LNCaP clone FGC (cell line): ENCODE measurements around the gene MAN2B1.
"Not testable (repeated sequence)": the region's sequence is repeated elsewhere in the genome, so short reads cannot be mapped to it uniquely, and the experiment has no call there.

Source experiments
- DNase-seq: peaks from one replicate; pipeline ENCODE4 v3.0.0-alpha.2; 2011; ENCODE audit warnings: low read depth
- H3K4me3 ChIP-seq: 2 replicates; pipeline ENCODE4 v1.5.1; 2011; ENCODE audit warnings: mild to moderate bottlenecking, low read depth, low read length, control low read depth
- TF ChIP-seq, protein P1 (sequence below): IDR thresholded peaks from 2 replicates; pipeline ENCODE4 v1.5.1; 2012; ENCODE audit warnings: mild to moderate bottlenecking; ENCODE audit not compliant: control insufficient read depth, insufficient read depth; ENCODE audit errors: extremely low read depth

The MAN2B1 gene

DNA sequence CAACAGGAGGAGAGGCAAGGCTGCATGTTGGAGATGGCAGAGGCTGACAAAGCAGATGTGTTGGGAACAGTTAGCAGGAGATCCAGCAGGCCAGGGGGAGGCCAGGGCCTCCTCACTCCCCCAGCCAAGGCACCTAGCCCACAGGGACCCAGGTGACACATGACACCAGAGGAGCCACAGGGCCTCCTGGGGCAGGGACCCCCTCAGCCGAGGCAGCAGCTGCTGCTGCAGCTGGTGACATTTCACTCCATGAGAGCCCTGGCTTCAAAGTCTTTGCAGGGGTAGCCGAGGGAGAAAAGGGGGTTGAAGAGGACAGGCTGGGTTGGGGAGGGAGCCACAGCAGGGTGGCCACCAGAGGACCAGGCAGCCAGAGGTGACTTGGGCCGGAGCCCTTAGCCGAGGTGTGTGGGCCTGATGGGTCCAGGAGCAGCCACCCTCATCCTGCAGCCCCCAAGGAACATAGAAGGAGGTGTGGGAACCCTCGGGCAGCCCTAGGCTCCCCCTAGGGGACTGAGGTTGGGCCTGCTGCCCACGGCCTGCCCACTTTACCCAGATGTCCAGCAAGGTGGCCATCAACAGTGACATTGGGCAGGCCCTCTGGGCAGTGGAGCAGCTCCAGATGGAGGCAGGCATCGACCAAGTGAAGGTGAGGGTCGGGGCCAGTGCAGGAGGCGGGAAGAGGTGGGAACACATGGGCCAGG is 21.1 kb upstream of the MAN2B1 start, which contains the start of gene GNG14:
Gene GNG14, plus strand, starts transcription at position 503 of the 701 bp plus-strand sequence. Its CDS starts 51 bp downstream, at position 554.
- no peak for DNase-seq
- TF ChIP-seq, protein P1, sequence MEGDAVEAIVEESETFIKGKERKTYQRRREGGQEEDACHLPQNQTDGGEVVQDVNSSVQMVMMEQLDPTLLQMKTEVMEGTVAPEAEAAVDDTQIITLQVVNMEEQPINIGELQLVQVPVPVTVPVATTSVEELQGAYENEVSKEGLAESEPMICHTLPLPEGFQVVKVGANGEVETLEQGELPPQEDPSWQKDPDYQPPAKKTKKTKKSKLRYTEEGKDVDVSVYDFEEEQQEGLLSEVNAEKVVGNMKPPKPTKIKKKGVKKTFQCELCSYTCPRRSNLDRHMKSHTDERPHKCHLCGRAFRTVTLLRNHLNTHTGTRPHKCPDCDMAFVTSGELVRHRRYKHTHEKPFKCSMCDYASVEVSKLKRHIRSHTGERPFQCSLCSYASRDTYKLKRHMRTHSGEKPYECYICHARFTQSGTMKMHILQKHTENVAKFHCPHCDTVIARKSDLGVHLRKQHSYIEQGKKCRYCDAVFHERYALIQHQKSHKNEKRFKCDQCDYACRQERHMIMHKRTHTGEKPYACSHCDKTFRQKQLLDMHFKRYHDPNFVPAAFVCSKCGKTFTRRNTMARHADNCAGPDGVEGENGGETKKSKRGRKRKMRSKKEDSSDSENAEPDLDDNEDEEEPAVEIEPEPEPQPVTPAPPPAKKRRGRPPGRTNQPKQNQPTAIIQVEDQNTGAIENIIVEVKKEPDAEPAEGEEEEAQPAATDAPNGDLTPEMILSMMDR = no peak
- H3K4me3 ChIP-seq = no peak within 1 kb of the TSS

GRCh38 chr19:12685831-12686230 is 19.3 kb upstream of the MAN2B1 start:
- no peak for DNase-seq
- no peak overlapping the region for H3K4me3 ChIP-seq
- TF ChIP-seq, protein P1 = no peak

DNA sequence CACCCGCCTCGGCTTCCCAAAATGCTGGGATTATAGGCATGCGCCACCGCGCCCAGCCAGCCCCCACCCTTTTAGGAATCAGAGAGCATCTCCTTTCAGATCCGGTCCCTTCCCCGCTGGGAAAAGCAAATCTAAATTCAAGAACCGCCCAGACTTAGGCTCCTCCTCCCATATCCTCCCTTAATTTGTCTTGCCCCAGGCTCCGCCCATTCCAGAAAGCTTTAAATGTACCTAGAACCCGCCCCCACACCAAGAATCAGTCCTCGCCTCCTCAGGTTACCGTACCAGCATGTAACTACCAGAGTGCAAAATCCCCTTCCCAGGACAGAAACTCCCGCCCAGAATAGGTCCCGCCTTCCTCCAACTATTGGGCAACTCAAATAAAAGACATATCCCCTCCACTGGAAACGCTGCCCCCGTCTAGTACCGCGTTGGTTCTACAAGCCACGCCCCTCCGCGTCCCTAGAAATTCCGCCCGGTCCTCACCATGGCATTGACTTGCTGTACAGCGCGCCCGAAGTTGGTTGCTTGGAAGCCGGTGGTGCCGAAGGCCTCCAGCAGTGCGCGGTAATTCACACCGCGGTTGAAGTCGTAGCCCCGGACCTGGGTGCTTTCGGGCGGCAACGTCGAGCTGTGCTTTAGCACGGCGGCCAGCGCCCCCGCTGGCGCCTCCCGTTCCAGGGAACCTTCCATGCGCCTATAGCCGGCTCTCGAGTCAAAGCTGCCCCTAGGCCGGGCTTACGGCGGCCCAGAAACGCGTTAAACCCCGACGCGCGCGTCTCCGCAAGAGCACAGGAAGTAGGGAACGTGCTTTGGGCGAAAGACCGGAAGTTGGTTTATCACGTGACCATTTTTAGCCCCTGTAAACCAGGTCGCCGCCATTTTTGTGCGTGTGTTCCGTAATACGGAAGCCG is 14.8 kb upstream of the MAN2B1 start, which contains the start of gene DHPS:
Gene DHPS, minus strand, starts transcription at position 807 of the 914 bp plus-strand sequence. Its CDS starts 114 bp downstream, at position 693.
- peak within 1 kb of the TSS; percentile 81 for H3K4me3 ChIP-seq
- TF ChIP-seq, protein P1 = no peak
- DNase-seq = peak; percentile 98

GRCh38 chr19:12680034-12680433 is 13.5 kb upstream of the MAN2B1 start:
- no peak for DNase-seq
- TF ChIP-seq, protein P1 = no peak
- H3K4me3 ChIP-seq = no peak overlapping the region

- H3K4me3 ChIP-seq, DNase-seq: not testable (repeated sequence)
These were observed 11.5 kb upstream of the MAN2B1 start for GRCh38 chr19:12678039-12678438.

- no peak for DNase-seq
- TF ChIP-seq, protein P1 = no peak
These were observed 10.4 kb upstream of the MAN2B1 start for GRCh38 chr19:12676928-12677327.

GRCh38 chr19:12676384-12676792 is 9.8 kb upstream of the MAN2B1 start:
- DNase-seq = peak; percentile 32
- H3K4me3 ChIP-seq = no peak overlapping the region
- TF ChIP-seq, protein P1 = peak; percentile 86

More at GRCh38 chr19:12676928-12677327, 10.4 kb upstream of the MAN2B1 start:
- no peak overlapping the region for H3K4me3 ChIP-seq
